Islet of Langerhans (tissue), 1 donor: ENCODE data around the gene PPP1R37.

Experiments used
- FAIRE-seq: peaks from one replicate; lab custom pipeline; 2011; peaks lifted over from hg19 to GRCh38; lab: Jason Lieb, UNC

Gene PPP1R37

DNA sequence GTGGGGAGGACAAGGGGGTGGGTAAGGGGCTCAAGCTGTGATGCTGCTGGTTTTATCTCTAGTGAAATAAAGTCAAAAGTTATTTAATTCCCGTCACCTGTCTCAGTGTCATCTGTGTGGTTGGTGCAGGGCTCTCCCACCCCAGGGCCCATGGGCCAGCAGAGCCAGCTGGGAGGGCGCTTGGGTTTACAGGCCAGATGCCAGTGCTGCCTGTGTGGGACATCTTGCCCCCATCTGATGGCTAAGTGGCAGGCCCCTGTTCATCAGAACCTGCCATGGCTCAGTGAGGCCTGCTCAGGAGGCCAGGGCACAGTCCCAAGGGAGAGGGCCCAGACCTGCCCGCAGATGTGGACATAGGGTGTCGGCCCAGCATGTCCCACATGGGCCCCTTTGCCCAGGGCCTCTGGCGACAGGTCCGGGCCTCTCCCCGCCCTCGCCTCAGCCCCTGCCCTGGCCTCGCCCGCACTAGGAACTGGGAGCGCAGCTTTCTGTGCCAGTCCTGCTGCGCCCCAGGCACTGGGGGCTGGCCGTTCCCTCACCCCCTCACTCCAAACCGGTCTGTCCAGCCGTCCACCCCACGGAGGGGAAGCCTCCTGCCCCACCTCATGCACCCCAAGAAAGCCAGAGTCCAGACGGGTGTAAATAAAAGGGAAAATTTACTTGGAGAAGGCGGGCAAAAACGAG lies 22.0 kb upstream of the PPP1R37 start:
- no peak for FAIRE-seq

DNA sequence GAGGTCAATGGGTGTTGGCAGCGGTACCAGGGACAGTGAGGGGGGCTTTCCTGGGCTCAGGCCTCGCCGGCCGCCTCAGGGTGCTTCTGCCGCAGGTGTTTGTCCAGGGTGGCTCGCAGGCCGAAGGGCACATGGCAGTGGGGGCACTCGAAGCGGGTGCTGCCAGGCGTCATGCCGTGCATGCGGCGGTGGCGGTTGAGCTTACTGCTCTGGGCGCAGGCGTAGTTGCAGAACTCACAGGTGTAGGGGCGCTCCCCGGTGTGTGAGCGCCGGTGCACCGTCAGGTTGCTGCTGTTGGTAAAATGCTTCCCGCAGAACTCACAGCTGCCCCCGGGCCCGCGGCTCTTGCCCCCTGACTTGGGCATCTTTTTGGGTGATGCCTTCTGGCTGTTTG lies 21.4 kb upstream of the PPP1R37 start:
- FAIRE-seq, result no peak

DNA sequence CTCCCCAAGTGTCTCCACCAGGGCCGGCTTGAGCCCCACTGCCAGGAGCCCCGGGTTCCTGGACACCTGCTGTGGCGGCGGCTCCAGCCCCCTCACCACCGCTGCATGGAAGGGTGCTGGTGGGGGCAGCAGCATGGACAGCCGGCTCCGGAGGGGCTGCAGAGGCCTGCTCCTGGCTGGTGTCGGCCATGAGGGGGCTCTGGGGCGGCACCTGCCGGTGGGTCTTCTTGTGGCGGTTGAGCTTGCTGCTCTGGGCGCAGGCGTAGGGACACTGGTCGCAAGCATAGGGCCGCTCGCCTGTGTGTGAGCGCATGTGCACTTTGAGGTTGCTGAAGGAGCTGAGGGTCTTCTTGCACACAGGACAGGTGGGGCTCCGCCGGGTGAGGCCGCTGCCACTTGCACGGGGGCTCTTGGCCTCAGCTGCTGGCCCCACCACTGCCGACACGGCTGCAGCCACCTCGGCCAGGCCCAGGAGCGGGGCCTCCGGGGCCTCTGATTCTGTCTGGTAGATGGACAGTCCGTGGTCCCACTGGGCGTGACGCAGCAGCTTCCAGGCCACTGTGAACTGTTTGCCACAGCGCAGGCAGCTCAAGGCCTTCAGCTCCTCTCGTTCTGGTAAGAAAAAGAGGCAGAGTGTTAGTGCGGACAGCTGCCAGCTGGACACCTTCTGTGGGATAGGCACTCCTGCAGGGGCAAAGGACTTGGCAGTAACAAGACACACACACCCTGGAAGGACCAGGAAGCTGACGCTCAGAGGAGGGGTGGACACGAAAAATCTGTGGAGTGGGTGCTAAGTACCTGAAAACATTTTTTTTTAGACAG lies 20.8 kb upstream of the PPP1R37 start:
- no peak for FAIRE-seq

DNA sequence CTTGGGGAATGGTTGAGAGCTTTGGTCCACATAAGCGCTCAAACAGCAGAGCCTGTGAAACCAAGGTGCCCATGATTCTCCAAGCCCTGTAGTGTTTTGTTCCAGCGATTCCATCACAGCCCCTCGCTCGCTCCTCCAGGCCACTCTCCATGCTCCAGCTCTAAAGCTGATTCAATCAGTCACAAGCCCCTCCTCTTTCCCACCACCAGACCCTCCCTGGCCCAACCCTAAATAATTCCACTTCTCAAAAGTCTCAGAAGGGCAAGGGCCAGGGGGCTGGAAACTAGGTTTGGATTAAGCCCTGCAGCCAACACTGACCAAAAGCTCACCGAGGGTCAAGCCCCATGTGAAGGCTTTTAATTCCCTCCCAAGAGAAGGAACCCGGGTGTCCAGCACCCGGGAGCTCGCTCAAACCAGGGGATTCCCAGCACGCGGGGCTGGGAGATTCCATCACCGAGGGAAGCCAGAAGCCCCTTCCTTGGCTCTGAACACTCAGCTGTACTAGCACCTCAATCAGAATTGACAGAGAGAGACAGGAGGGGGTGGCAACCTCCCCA lies 18.2 kb upstream of the PPP1R37 start:
- no peak for FAIRE-seq

DNA sequence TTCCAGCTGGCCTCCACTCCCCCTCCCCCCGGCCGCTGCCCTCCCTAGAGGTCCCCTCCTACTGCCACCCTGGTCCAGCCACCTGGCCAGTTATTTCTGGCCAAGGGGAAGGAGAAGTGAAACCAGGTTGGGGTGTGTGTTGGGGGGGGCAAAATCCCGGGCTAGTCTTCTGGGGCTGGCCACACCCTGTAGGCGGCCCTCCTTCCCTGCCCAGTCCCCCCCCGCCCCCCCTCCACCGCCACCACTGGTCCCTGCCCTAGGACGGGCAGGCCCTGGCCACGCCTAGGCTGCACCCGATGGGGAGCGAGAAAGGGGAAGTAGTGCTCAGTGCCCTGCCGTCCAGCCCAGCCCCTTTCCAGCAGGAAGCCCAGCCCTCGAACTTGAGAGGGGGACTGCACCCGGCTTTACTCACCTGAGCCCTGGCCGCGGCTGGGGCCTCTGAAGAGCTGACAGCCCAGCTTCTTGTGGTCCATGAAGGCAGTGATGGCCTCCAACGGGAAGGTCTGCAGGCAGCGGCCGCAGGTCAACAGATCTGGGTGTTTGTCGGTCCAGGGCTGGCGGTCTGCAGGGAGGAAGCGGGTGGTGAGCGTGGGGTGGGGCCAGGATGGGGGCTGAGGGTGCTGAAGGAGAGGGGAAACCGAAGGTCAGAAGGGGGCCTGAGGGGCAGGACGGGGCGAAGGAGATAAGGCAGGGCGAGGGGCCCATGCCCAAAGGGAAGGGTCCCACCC lies 17.5 kb upstream of the PPP1R37 start:
- no peak for FAIRE-seq

DNA sequence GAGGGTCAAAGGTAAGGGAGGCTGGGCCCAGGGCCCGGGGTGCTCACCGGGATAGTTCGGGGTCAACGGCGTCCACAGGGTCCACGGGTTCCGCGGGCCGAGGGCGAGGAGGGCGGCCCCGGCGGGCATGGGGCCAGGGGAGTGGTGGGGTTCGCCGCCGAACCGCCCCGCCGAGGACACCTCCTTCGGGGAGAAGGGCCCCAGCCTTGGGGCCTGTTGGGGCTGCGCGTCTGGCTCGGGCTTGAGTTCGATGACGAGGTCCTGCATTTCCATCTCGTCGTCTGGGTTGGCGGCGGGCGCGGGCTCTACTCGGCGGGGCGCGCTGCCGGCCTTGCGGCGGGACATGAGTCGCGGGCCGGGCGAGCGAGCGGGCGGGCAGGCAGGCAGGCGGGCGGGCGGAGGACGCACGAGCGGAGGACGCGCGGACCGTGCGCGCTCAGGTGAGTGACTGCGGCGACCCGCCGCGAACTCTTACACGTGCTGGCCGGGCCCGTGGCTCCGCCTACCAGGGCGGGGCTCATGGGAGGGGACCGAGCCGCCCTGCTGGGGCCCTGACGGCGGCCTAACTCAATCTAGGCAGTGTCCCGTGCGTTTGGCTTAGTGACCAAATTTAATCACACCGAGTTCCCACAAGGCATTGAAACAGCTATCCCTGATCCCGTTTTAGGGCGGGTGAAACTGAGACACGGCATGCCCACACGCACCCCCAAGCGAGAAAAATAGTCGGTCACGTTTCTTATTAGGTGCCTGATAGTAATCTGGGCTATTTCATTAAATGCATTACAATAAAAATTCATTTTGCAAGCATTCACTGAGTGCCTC lies 16.7 kb upstream of the PPP1R37 start, which contains the start of gene ZNF296:
Gene ZNF296, minus strand, starts transcription at position 450 of the 822 bp plus-strand sequence. Its CDS starts 105 bp downstream, at position 345.
- no peak for FAIRE-seq

DNA sequence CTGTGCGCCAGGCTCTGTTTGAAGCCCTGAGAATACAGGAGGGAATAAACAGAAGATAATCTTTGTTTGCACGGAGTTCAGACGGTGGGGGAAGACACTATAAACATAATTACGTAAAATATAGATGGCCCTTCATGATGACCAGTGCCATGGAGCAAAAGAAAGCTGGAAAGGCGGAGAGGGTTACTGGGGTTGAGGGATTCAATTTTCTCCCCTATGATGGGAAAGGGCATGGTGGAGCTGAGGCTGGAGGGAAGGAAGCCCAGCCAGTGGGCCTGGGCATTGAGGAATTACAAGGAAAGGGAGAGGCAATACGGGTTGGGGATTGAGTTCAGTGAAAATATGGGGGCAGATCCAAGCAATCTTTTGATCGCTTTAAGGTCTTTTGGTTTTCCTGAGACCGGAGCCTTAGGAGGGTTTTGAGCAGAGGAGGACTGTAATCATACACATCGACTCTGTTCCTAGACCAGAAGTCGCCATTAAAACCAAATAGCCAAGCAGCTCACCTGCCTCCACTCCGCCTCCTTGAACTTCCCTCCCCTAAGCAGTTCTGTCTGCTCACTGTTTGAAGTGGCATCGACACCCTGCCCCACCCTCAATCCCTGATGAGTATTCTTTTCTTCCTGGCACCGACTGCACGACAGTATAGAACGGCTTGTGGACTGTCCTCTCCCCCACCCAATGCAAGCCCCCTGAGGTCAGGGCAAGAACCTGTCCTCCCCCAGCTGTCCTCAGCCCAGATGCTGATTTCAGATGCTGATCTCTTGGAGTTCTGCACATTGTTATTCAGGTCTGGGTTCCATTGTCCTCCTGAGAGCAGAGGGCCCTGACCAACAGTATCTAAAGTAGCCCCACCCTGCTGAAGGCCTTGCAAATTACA lies 15.9 kb upstream of the PPP1R37 start:
- no peak for FAIRE-seq

DNA sequence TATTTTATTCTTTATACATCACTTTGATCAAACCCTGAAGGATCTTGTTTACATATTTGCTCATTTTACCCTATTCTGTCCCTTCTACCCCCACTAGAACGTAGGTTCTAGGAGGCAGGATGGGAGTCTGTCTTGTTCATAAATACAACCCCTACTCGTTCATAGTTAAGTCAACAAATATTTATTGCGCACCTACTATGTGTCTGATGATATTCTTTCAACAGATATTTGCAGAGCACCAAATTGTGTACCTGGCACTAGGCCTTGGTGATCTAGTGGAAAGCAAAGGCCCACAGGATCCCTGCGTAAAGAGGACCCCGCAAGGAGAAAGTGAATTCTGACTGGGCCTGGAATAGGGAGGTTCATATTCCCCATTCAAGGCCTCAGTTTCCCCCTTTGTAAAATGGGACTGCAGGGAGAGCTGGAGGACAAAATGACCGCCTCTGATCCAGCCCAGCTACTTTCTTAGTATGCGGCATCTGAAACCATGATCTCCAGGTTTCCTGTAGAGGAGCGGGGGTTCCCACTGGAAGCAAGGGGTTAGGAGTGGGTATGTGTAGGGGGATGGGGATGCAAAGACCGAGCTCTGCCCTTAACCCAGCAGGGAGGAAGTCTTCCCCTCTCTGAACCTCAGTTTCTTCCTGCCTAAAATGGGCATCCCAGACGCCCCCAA lies 14.5 kb upstream of the PPP1R37 start:
- no peak for FAIRE-seq

DNA sequence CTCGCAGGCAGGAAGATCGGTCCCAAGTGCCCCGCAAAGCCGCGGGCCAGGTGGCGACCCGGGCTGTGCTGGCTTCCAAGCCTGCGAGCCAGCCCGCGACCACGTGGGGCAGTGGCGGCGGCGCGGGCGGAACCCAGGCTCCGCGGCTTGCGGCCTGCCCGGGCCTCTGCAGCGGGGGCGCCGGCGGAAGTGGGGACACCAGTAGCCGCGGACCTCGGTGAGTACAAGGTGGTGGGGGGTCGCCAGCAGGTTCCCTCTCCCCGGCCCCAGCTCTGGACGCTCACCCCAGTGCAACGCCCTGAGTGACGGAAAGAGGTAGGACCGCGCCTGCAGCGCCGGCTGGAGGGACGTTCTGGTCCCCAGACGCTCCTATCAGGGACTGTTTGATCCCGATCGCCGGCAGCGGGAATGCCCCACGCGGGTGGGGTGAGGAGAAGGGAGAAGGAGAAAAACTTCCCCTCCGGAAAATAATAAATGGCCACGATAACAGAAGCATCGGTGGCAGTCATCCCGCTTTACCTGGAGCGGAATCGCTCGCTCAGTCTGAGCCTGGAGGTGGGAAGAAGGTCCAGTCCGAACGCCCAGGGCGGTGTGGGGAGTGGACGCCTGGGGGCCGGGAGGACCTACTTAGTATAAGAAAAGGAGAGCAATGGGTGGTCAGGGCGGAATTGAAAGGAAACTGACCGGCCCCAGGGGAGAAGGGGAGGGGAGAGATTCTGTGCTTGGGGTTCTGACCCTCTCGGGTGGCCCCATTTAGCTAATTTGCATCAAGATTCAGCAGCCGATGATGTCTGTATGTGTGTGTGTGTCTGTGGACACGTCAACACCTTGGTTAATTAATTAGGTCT lies 13.7 kb upstream of the PPP1R37 start, which contains the start of gene GEMIN7:
Gene GEMIN7, plus strand, starts transcription at position 198 of the 848 bp plus-strand sequence. CDS start 10,855 bp downstream, outside the sequence.
- no peak for FAIRE-seq

DNA sequence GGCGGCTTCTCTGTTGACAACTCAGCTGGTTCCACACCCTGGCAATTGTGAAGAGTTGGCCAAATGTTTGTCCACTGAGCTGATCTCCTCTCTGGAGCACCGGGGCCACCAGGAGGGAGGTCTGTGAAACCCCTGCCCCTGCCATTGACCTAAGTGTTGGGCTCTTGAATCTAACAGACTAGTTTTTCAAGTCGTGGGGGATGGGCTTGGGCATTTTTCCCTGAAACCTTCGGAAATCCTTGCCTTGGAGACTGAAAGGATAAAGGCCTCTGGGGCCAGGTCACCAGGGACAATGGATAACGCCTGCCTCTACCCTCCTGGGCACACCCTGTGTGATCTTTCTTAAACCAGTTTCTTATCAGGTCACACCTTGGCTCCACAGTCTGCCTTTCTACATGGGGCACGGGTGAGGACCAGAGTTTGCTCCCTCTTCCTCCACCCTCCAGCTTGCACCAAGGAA lies 13.0 kb upstream of the PPP1R37 start:
- FAIRE-seq, result no peak

DNA sequence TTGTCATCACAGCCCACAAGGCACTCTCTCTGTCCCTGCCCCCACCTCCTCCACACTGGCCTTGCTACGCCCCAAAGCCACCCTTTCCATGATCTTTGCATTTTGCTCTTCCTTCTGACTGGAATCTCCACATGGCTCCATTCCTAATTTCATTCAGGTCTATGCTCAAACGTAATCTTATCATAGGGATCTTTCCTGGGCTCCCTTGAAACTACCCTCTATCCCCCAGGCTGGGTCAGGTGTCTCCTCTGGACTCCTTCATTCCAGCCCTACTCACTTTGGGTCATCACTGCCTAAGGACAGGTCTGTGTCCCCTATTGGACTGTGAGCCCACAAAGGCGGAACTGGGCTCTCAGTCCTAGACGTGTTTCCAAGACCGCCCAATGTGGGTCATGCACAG lies 10.8 kb upstream of the PPP1R37 start:
- FAIRE-seq, result no peak

DNA sequence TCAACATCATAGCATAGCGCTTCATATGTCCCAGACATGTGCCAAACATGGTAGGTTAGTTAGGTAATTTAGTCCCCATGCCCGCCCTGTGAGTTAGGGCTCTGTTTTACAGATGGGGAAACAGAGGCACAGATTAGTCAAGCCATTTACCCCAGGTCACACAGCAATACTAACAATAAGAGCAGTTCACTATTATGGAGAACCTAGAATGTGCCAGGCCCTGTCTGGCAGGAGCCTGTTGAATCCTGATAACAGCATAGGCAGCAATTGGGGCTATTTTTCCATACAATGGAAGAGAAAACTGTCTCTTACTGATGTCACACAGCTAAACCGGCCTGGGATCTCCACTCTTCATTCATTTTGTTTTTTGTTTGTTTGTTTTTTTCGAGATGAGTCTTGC lies 6.5 kb upstream of the PPP1R37 start:
- FAIRE-seq, result no peak

DNA sequence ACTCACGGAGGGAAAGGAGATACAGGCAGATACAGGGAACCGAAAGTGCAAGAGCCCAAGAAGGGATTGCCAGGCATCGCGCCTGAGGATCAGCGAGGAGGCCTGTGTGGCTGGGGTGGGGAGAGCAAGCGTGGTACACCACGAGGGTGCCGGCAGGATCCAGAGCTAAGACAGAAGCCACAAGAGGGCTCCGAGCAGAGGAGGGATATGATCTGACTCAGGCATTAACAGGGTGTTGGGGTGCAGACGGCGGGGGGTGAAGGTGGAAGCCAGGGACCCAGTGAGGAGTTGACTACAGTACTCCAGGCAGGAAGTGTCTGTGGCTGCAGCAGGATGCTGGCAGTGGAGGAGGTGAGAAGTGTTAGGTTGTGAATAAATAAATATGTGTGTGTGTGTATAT lies 5.4 kb upstream of the PPP1R37 start:
- FAIRE-seq, result no peak

DNA sequence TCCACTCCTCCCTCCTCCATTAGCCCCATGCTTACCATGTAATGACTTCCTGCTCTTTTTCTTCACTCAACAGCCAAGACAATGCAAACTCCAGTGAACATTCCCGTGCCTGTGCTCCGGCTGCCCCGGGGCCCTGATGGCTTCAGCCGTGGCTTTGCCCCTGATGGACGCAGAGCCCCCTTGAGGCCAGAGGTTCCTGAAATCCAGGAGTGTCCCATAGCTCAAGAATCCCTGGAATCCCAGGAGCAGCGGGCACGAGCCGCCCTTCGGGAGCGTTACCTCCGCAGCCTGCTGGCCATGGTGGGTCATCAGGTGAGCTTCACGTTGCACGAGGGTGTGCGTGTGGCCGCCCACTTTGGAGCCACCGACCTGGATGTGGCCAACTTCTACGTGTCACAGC lies 2.9 kb upstream of the PPP1R37 start:
- no peak for FAIRE-seq

DNA sequence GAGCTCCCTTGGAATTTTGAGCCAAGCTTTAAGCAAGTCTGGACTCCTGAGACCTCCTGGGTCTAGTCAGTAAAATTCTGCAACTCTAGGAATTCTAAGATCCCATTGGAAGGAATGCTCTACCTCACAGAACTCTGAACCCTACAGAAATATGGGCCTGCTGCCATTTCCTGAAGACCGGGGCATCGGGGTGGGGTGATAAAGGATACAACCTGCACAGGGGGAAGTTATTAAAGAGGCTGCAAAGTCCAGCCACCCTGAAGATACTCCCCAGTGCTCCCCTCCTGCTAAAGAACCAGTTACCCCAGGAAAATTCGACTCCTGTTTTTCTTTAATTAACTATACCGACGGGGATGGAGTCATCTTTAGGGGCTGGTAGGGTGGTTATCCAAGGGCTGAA lies 2.4 kb upstream of the PPP1R37 start:
- FAIRE-seq, result no peak

DNA sequence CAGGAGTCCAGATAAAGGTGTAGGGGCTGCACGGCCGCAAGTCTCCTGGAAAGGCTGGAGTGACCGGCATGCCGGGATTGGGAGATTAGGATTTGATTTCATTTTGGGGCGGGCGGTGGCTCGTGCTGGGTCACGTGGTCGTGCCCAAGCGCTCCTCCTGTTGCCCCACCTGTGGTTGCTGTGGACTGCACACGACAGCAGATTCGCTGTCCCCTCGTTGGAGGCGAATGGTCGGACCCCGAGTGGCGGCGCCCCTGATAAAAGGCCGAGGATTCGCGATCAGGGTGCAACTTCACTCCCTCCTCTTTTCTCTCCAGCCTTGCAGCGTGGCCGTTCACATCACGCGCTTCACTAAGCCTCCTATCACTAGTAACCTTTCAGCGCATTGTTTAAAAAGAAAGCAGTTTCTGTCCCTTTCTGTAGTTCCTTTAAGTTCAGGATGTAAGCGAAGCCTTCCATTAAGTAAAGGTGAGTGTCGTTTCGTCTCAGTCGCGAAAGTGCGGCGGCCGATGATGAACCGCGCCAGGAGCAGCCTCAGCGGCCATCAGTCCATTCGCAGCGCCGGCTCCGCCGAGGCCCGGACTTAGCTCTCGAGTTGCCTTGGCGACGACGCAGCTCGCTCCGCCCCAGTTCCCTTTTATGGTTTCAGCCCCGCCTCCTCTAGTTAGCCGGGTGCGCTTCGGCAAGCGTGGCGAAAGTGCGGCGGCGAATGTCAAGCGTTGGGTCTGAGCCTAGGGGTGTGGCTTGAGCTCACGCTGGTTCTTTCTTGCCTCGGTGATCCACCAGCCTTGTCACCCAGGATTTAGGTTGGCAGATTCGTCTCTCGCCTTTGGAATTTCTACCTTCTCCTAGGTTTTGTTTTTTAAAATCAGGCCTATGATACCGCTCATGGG lies 1.7 kb upstream of the PPP1R37 start:
- peak; percentile 98 for FAIRE-seq

DNA sequence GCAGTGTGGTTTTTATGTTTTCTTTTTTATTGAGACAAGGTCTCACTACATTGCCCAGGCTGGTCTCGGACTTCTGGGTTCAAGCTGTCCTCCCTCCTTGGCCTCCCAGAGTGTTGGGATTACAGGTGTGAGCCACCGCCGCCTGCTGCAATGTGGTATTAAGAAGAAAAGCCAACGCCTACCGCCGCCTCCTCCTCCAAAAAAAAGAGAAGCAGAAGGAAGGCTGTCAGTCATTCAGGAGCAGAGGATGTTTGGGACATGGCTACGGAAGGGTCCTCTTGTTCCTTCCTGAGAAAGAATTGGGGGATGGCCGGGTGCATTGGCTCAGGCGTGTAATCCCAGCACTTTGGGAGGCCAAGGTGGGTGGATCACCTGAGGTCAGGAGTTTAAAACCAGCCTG lies 1.2 kb downstream of the PPP1R37 start:
- FAIRE-seq, result no peak

DNA sequence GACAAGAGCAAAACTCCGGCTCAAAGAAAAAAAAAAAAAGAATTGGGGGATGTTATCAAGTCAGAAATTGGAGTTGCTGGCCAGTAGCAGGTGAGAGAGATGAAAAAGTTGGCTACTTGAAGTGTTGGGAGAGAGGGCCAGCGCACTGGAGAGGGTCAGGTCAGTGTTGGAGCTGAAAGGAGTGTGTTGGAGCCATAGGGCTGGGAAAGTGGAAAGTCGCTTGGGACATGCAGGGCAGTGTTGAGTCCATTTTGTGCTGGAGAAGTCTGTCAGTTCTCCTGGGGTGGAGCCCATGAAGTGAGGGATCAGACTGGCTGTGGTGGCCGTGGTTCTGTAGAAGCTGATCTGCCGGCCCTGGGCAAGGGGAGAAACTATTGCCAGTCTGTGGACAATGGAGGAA lies 1.7 kb downstream of the PPP1R37 start:
- no peak for FAIRE-seq
